Activated CD4-positive, alpha-beta T cell treated with anti-CD3 and anti-CD28 coated beads, Interleukin-2, Interleukin-4, amounts not matched to agents 100 ng/mL and 50 ng/mL, durations not matched to agents 16 hours and 8 hours (primary cell): ENCODE data around the gene ADAM22.
"Not testable (repeated sequence)": the region's sequence is repeated elsewhere in the genome, so short reads cannot be mapped to it uniquely, and the experiment has no call there.

Source experiments
- DNase-seq: peaks from one replicate; pipeline ENCODE4 v3.0.0-alpha.2; 2020; ENCODE audit warnings: low spot score

Gene ADAM22

GRCh38 chr7:87933953-87934698, at the start of gene ADAM22:
Gene ADAM22, plus strand, starts transcription at chr7:87934251. Its CDS starts 215 bp downstream, at chr7:87934466.
- peak; percentile 84 for DNase-seq

GRCh38 chr7:87885018-87885417, 49.0 kb upstream of the ADAM22 start:
- no peak for DNase-seq

- DNase-seq, result peak; percentile 16
Observed at GRCh38 chr7:87886875-87887274, 47.2 kb upstream of the ADAM22 start.

- no peak for DNase-seq
Observed at GRCh38 chr7:87895363-87895762, 38.7 kb upstream of the ADAM22 start.

GRCh38 chr7:87899255-87899654, 34.8 kb upstream of the ADAM22 start:
- no peak for DNase-seq

GRCh38 chr7:87907136-87907906, 26.7 kb upstream of the ADAM22 start:
- not testable (repeated sequence) for DNase-seq

GRCh38 chr7:87908814-87909213, 25.2 kb upstream of the ADAM22 start:
- DNase-seq, result not testable (repeated sequence)

- DNase-seq, result no peak
Observed at GRCh38 chr7:87912121-87912520, 21.9 kb upstream of the ADAM22 start.

- no peak for DNase-seq
Observed at GRCh38 chr7:87918740-87919139, 15.3 kb upstream of the ADAM22 start.

GRCh38 chr7:87919875-87920274, 14.2 kb upstream of the ADAM22 start:
- DNase-seq, result no peak

GRCh38 chr7:87920578-87920977, 13.5 kb upstream of the ADAM22 start:
- no peak for DNase-seq

- not testable (repeated sequence) for DNase-seq
Observed at GRCh38 chr7:87922759-87923395, 11.2 kb upstream of the ADAM22 start.

GRCh38 chr7:87926581-87927461, 7.2 kb upstream of the ADAM22 start:
- peak; percentile 26 for DNase-seq

GRCh38 chr7:87933605-87933952, 472 bp upstream of the ADAM22 start:
- DNase-seq, result no peak

GRCh38 chr7:87934699-87935383, 790 bp downstream of the ADAM22 start:
- DNase-seq, result no peak

- DNase-seq, result no peak
Observed at GRCh38 chr7:87935384-87935706, 1.3 kb downstream of the ADAM22 start.

GRCh38 chr7:87941138-87941537, 7.1 kb downstream of the ADAM22 start:
- DNase-seq, result no peak

GRCh38 chr7:87944547-87944946, 10.5 kb downstream of the ADAM22 start:
- no peak for DNase-seq

GRCh38 chr7:87945926-87946325, 11.9 kb downstream of the ADAM22 start:
- not testable (repeated sequence) for DNase-seq

- DNase-seq, result no peak
Observed at GRCh38 chr7:87948371-87948770, 14.3 kb downstream of the ADAM22 start.

- DNase-seq, result no peak
Observed at GRCh38 chr7:87959336-87959735, 25.3 kb downstream of the ADAM22 start.

GRCh38 chr7:87960239-87960638, 26.2 kb downstream of the ADAM22 start:
- DNase-seq, result no peak
